SKM-1 treated with dmso at 0.1 percent for 144 hours (cell line): ENCODE results near the gene SLC25A23.
"Not testable (repeated sequence)": the region's sequence is repeated elsewhere in the genome, so short reads cannot be mapped to it uniquely, and the experiment has no call there.

Experiments used
- DNase-seq: peaks from one replicate; lab custom pipeline; 2025; ENCODE audit not compliant: unreplicated experiment; lab: John Stamatoyannopoulos, UW

SLC25A23 gene

DNA sequence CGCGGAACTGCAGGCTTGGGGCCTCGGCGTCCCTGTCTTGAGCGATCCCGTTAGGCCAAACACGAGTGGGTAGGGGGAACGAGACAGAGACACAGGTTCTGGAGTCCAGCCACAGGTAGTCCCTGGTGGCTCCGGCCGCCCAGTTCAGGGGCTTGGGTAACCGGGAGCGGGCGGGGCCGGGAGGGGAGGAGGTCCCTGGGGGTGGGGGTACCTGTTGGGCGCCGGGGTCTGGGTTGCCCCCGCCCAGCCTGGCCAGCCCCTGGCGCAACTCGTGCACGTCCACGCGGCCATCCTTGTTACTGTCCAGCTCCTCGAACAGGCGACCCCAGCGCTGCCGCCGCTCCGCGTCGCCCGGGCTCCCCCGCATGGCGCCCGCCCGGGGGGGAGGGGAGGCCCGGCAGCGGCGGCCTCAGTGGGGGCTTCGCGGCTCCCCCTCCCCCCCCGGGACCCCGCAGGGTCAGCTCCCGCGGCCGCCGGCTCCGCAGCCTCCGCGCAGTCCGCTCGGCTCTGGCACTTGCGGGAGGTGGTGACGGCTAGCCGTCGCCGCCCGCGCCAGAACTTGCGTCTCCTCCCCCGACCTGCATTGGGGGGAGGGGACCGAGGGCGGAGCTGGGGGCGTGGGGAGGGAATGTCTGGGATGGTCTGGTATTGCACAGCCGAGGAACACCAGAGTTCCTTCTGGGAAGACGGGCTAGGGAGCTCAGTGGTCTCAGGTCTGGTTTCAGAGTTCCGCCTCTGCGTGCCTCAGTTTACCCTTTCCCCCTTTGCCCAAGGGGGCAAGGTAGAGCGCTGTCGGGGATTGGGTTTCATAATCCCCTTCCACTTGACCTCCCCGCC lies at the start of gene SLC25A23:
Gene SLC25A23, minus strand, starts transcription at position 531 of the 837 bp plus-strand sequence. Its CDS starts 164 bp downstream, at position 367.
- DNase-seq, result peak; percentile 45

DNA sequence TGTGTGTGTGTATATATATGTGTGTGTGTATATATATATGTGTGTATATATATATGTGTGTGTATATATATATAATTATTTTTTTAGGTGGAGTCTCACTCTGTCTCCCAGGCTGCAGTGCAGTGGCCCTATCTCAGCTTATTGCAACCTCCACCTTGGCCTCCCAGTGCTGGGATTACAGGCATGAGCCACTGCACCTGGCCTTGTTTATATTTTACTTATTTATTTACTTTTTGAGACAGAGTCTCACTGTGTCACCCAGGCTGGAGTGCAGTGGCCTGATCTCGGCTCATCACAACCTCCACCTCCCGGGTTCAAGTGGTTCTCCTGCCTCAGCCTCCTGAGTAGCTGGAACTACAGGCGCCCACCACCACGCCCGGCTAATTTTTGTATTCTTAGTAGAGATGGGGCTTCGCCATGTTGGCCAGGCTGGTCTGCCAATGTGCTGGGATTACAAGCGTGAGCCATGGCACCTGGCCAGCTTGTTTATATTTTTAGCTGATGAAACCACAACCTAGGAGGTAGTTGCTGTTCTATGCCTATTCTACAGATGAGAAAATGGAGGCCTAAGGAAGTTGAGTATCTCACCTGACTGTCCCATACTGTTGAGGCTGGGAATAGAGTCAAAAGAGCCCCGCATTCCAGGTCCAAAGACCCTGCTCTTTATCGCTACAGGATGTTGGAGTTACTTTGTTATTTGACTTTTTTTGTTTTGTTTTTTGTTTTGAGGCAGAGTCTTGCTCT lies 48.6 kb upstream of the SLC25A23 start:
- DNase-seq, result not testable (repeated sequence)

DNA sequence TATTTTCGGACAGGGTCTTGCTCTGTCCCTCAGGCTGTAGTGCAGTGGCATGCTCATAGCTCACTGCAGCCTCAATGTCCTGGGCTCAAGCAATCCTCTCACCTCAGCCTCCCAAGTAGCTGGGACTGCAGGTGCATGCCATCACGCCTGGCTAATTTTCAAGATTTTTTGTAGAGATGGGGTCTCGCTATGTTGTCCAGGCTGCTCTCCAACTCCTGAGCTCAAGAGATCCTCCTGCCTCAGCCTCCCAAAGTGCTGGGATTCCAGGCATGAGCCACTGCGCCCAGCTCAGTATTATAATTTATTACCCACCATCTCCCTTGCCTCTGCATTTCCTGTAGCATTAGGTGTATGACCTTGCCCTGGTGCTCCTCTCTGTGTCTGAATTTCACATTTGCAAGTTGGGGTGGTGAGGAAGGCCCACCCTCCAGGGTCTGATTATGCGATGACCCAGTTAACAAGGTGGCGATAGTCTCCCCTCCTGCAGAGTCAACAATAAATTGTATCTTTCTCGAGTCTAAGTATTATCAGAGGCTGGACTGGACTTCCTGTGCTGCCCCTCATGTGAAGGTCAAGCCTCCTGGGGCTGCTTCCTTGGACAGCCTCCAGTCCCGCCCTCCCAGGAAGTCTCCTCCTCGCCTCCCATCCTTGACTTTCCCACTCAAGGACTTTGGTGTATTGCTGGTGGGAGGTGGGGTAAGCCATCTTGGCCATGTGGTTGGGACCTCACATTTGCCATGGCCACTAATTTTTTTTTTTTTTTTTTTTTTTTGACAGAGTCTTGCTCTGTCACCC lies 44.0 kb upstream of the SLC25A23 start:
- DNase-seq, result no peak

DNA sequence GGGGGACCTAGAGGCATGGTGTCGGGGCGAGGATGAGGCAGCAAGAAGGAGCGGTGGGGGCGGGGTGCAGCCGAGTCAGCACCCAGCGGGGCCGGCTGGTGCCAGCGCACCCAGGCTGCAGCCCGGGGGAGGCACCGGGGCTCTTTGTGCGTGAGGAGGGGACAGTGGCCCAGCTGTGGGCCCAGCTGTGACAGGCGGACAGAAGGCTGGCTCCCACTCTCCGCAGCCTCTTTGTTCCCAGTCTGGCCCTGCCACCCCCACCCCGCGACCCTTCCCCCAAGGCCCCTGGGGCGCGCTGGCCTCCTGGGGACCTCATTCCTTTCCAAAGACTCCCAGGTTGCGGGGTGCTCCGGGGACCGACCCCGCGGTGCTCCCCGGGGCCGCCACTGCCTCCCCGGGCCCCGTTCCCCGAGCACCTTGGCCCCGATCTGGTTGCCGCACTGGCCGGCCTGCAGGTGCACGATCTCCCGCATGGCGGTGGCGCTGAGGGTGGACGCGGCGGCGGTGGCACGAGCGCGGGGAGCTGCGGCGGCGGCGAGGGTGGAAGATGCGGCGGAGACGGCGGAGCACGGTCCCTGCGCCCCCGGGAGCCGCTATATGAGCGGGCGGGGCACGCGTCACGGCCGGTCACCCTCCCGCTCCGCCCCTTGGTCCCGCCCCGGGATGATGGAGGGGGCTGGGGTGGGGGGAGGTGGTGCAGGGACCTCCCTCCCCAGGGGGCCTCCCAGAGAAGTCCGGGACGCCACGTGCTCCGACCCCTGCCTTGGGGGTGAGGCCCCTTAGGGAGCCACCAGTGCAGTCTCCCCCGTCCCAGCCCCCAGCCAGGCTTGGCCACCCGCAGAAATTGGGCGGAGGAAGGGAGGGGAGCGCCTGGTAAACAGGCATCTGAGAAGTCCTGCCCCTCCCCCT lies 42.4 kb upstream of the SLC25A23 start, which contains the start of gene TUBB4A:
Gene TUBB4A, minus strand, starts transcription at position 570 of the 909 bp plus-strand sequence. Its CDS starts 97 bp downstream, at position 473.
- DNase-seq, result no peak

DNA sequence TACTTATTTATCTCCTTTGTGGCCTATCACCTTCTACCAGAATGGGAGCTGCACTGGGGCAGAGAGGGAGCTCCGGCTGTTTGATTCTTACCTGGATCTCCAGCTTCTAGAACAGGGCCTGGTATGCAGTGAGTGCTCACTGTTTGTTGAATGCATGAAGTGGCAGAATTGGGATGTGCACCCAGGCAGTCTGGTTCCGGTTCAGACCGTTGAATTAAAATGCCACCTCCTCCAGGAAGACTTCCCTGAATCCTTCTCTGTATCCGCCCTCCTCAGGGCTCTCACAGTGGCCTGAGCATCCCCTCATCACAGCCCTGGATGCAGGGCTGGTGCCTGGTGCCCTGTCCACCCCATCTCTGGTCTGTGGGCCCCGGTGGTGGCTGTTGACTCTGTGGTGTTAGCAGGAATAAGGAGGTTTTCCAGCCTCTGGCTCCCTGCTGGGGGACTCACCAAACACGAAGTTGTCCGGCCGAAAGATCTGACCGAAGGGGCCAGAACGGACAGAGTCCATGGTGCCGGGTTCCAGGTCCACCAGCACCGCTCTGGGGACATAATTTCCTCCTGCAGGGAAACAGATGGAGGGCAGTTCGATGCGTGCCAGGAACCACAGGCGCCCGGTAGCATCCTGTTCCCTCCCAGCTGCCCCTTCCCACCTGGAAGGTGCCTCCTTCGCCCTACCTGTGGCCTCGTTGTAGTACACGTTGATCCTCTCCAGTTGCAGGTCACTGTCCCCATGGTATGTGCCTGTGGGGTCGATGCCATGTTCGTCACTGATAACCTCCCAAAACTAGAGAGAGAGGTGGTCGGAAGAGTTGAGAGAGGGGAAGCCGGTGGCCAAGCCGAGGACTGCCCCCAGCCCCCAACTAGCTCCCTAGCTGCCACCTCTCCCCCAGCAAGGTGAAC lies 41.5 kb upstream of the SLC25A23 start:
- DNase-seq, result no peak

DNA sequence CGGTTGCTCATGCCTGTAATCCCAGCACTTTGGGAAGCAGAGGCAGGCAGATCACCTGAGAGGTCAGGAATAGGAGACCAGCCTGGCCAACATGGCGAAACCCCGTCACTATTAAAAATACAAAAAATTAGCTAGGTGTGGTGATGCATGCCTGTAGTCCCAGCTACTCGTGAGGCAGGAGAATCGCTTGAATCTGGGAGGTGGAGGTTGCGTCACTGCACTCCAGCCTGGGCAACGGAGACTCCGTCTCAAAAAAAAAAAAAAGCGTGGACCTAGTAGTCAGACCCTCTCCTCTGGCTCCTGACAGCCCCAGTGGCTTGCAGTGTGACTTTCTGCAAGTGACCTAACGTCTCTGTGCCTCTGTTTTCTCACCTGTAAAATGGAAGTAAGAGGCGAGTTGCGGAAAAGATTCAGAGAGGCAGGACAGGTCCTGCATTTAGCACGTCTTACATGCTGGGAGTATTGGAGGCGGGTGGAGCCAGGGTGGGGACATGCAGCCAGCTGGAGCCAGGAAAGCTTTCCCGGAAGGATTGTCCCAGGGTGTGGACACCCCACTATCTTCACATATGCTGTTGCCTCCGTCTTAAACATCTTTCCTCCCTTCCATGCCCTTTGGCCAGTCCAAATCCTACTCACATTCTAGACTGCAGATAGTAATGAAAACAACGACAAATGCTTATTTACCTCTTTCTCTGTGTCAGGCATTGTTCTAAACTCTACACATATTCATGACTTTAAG lies 39.6 kb upstream of the SLC25A23 start:
- no peak for DNase-seq

DNA sequence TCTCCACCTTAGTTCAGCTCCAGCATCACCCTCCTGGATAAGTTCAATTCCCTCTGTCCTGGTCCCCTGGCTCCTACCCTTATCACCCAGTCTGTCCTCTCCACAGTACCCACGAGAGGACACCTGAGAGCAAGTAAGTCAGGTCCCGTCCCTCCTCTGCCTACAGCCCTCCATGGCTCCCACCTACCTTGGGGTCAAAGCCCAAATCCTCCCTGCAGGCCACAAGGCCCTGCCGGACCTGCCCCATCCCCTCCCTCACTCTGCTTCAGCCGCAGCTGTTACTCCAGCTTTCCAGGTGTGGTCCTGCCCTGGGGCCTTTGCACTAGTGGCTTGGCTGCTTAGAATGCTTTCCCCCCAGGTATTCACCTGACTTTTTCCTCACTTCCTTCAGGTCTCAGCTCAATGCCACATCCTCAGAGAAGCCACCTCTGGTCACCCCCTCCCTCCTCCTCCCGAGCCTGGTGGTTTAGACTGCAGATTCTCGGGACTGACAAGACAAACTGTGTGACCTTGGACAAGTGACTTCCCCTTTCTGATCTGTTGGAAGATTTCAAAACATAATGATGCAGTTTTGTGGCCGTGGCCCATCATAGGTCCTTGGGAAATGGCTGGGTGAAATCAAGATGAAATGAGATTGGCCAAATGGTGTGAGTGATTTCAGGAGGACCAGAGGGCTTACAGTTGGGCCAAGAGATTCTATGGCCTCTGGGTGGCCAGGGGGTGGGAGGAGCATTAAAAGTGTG lies 38.9 kb upstream of the SLC25A23 start:
- DNase-seq, result peak; percentile 90

DNA sequence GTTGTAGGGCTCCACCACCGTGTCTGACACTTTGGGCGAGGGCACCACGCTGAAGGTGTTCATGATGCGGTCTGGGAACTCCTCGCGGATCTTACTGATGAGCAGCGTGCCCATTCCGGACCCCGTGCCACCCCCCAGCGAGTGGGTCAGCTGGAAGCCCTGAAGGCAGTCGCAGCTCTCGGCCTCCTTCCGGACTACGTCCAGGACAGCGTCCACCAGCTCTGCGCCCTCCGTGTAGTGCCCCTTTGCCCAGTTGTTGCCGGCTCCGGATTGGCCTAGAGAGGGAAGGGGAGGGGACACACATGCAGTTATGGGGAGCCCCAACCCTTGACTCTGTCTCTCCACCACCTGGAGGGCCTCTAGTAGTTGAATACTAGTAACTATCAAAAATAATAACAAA lies 36.4 kb upstream of the SLC25A23 start:
- DNase-seq, result no peak

DNA sequence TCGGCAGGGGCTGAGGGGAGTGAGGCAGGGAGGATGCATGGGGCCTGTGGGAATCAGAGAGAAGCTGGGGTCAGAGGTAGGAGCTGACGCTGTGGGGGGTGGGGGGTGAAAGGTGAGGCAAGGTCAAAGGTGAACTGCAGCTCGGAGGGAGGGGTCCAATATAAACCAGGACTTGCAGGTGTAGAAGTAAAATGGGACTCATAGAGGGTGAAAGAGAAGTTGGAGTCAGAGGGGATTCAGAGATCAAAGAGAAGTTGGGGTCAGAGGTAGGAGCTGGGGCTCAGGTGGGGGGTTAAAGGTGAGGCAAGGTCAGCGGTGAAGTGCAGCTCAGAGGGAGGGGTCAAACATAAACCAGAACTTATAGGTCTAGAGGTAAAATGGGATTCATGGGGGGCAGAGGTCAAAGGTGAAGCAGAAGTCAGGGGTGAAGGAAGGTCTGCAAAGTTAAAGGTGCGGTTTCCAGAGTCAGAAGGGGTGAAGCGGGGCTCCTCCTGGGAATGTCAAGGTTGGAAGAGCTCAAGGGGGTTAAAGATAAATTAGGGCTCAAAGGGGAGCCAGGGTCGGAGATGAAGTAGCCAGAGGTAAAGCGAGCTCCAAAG lies 34.9 kb upstream of the SLC25A23 start:
- DNase-seq, result no peak

DNA sequence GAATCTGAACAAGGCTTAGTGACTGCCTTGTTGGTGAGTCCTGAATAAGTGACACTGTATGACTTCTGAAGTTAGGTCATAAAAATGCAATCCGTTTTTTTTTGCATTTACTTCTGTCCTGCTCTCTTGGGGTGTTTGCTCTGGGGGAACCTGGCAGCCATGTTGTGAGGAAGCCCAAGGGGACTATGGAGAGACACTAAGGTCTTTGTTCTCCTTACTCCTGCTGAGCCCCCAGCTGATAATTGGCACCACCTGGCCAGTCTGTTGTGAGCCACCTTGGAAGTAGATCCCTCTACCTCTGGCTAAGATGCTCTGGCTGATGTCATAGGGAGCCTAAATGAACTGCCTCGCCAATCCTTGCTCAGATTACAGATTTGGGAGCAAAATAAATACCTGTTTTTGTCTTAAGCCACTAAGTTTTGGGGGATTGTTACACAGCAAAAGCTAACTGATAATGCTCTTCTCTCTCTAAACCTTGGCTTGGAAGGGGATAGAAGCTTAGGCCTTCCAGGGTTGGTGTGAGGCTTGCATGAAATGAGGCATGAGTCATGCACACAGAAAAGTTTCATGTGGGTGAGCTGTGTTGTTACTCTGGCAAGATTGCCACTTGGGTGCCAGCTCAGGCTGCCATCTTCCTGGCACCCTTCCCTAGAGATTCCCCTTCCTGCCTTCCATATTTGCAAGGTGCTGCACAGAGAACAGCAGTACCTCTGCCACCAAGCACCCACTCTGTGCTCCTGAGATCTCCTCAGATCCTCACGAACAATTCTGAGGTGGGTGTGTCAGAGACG lies 32.4 kb upstream of the SLC25A23 start:
- no peak for DNase-seq

DNA sequence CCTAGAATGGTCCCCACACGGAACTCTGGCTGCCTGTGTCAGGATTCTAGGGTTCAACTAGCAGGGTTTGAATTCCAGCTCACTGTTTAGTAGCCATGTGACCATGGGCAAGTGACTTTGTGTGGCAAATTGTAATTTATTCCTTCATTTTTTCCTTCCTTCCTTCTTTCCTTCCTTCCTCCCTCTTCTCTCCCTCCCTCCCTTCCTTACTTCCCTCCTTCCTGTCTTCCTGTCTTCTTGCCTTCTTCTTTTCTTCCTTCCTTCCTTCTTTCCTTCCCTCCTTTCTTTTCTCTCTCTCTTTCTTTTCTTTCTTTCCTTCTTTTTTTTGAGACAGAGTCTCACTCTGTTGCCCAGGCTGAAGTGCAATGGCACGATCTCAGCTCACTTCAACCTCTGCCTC lies 30.5 kb upstream of the SLC25A23 start:
- DNase-seq, result no peak

DNA sequence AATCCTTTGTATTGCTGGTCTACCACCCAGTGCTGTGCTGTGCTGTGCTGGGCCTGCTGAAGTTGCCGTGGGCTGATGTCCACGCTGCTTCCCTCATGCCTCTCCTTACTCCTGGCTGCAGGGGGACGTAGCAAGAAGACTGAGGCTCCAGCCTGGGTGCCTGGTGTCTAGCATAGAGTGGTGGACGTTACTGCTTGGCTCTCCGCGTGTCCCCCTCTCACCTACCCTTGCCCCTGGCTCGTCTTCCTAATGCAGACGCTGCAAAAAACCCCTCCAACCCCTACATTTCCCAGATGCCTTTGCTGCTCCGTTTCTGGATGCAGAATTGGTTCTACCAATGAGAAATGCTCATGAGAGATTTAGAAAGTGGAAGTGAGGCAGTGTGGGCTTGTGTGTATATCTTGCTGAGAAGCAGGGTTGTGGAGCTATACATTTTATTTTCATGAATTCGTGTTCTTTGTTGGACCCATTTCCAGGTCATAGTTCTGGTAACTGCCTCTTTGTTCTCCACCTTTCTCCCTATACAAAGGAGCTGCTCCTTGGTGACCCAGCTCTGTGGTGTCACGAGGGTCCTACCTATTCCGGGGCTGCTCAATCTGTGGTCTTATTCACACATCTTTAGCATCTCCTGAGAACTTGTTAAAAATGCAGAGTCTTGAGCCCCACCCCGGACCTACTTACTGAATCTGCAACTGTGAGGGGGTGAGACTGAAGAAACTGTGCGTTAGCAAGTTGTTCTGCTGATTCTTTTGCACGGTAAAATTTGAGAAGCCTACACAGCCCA lies 29.9 kb upstream of the SLC25A23 start:
- no peak for DNase-seq

DNA sequence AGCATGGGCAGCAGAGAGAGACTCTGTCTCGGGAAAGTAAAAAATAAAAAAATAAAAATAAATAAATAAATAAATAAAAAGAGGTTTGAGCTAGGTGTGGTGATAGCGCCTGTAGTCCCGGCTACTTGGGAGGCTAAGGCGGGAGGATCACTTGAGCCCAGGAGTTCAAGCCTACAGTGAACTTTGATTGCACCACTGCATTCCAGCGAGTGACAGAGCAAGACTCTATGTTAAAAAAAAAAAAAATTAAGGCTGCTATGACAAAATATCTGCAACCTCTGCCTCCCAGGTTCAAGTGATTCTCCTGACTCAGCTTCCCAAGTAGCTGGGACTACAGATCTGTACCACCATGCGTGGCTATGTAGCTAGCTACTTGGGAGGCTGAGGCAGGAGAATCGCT lies 25.2 kb upstream of the SLC25A23 start:
- DNase-seq, result no peak

DNA sequence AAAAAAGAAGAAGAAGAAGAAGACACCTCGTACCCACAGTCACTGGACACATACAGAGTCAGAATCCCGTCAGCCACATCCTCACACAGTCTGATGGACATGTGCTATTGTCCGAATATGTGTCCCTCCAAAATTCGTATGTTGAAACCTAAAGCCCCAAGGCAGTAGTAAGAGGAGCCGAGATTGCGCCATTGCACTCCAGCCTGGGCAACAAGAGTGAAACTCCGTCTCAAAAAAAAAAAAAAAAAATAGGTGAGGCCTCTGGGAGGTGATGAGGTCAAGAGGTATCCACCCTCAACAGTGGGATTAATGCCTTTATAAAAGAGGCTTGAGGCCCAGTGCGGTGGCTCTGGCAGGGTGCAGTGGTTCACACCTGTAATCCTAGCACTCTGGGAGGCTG lies 24.6 kb upstream of the SLC25A23 start:
- no peak for DNase-seq

DNA sequence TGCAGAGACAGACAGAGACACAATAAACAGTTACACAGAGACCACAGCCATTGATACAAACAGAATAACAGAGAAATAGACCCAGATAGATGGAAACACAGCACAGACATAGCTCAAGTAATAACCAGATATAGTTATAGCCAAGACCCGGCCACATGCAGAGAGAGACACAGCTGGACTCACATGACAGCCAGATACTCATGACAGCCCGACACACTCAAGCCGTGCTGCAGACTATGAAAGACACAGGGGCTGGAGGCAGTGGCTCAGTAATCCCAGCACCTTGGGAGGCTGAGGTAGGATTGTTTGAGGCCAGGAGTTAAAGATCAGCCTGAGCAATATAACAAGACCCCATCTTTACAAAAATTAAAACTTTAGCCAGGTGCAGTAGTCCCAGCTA lies 23.6 kb upstream of the SLC25A23 start:
- DNase-seq, result no peak

DNA sequence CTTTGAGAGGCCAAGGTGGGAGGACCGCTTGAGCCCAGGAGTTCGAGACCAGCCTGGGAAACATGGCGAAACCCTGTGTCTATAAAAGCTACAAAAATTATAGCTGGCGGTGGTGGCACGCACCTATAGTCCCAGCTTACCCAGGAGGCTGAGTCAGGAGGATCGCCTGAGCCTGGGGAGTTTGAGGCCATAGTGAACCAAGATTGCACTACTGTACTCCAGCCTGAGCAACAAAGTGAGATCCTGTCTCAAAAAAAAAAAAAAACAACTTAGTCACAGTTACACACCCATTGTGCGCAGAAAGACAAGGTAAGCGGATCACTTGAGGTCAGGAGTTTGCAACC lies 22.7 kb upstream of the SLC25A23 start:
- no peak for DNase-seq
